ENCODE data around the gene UCK2. TPM values are rescaled to one million over a fixed set of nuclear protein-coding genes. Genes with fewer than 3 reads are reported as not detected.

Gene UCK2
- total RNA-seq, 1 donor from 2014 or later = 9.6 TPM

GRCh38 chr1:165836664-165837482 lies 9.5 kb downstream of the UCK2 start:
- Histone ChIP-seq H3K9me3 (replicated peaks) (no peaks in the 10 kb centered on the region), H3K27ac (replicated peaks) (no peak overlapping the region), H3K36me3 (no peaks in the 10 kb centered on the region), H3K4me3 (no peak overlapping the region), H3K27me3 (ENCODE audit: low read depth) (no peaks in the 10 kb centered on the region), H3K4me1 (peaks cover 23% of the 10 kb centered on the region)
- DNase-seq = no peak
- intact Hi-C loops (cut with micrococcal nuclease) = no loop called here
- TF ChIP-seq CTCF (IDR thresholded peaks at IDR 0.05; ENCODE audit: borderline replicate concordance) = no peak

- Histone ChIP-seq H3K4me1 (peaks cover 33% of the 10 kb centered on the region), H3K27me3 (ENCODE audit: low read depth) (no peaks in the 10 kb centered on the region), H3K4me3 (no peak overlapping the region), H3K36me3 (no peaks in the 10 kb centered on the region), H3K27ac (replicated peaks) (no peak overlapping the region), H3K9me3 (replicated peaks) (no peaks in the 10 kb centered on the region)
- no peak for TF ChIP-seq CTCF (IDR thresholded peaks at IDR 0.05; ENCODE audit: borderline replicate concordance)
- intact Hi-C loops (cut with micrococcal nuclease) = no loop called here
- DNase-seq = no peak
Observed at GRCh38 chr1:165837838-165838364, 10.5 kb downstream of the UCK2 start.

GRCh38 chr1:165840423-165840822 lies 13.0 kb downstream of the UCK2 start:
- intact Hi-C loops (cut with micrococcal nuclease) = no loop called here
- Histone ChIP-seq H3K36me3 (no peaks in the 10 kb centered on the region), H3K27me3 (ENCODE audit: low read depth) (no peaks in the 10 kb centered on the region), H3K27ac (replicated peaks) (no peak overlapping the region), H3K4me1 (peaks cover 35% of the 10 kb centered on the region), H3K9me3 (replicated peaks) (no peaks in the 10 kb centered on the region), H3K4me3 (no peak overlapping the region)
- TF ChIP-seq CTCF (IDR thresholded peaks at IDR 0.05; ENCODE audit: borderline replicate concordance) = no peak
- DNase-seq = no peak

GRCh38 chr1:165841582-165842017 lies 14.2 kb downstream of the UCK2 start:
- no peaks in the 10 kb centered on the region for H3K9me3 ChIP-seq (replicated peaks)
- no peaks in the 10 kb centered on the region for H3K27me3 ChIP-seq (ENCODE audit: low read depth)
- intact Hi-C loops (cut with micrococcal nuclease) = no loop called here
- no peak for TF ChIP-seq CTCF (IDR thresholded peaks at IDR 0.05; ENCODE audit: borderline replicate concordance)
- H3K4me1 ChIP-seq = peaks cover 33% of the 10 kb centered on the region
- no peaks in the 10 kb centered on the region for H3K36me3 ChIP-seq
- H3K27ac ChIP-seq (replicated peaks) = no peak overlapping the region
- H3K4me3 ChIP-seq = no peak overlapping the region
- no peak for DNase-seq

- no peaks in the 10 kb centered on the region for H3K36me3 ChIP-seq
- intact Hi-C loops (cut with micrococcal nuclease) = no loop called here
- DNase-seq = no peak
- H3K27me3 ChIP-seq (ENCODE audit: low read depth) = no peaks in the 10 kb centered on the region
- H3K9me3 ChIP-seq (replicated peaks) = no peaks in the 10 kb centered on the region
- H3K4me3 ChIP-seq = no peak overlapping the region
- TF ChIP-seq CTCF (IDR thresholded peaks at IDR 0.05; ENCODE audit: borderline replicate concordance) = no peak
- peaks cover 28% of the 10 kb centered on the region for H3K4me1 ChIP-seq
- no peak overlapping the region for H3K27ac ChIP-seq (replicated peaks)
Observed at GRCh38 chr1:165842023-165842670, 14.7 kb downstream of the UCK2 start.
